H1 (cell line): ENCODE results near the gene MBNL2. TPM values are rescaled to one million over a fixed set of nuclear protein-coding genes. Genes with fewer than 3 reads are reported as not detected.

Experiments used
- ASH2L ChIP-seq: fragments of 200-600, 300-600 bp; sonication (generic); IDR thresholded peaks from one replicate; pipeline ENCODE4 v1.7.1; 2017; ENCODE audit warnings: low read length
- CREB1 ChIP-seq: IDR thresholded peaks from 2 replicates; pipeline ENCODE4 v1.6.1; 2012; ENCODE audit warnings: inconsistent platforms
- E2F6 ChIP-seq: IDR thresholded peaks from 2 replicates; pipeline ENCODE4 v1.6.1; 2012; ENCODE audit warnings: inconsistent platforms
- GTF2F1 ChIP-seq: IDR thresholded peaks from 2 replicates; pipeline ENCODE4 v1.6.1; 2012; ENCODE audit warnings: low read depth, low read length, improper control_type of control experiment, borderline replicate concordance
- MAFK ChIP-seq: IDR thresholded peaks from 2 replicates; pipeline ENCODE4 v1.6.1; 2012; ENCODE audit warnings: low read depth, mild to moderate bottlenecking, improper control_type of control experiment, low read length
- POLR2AphosphoS5 ChIP-seq: IDR thresholded peaks from 2 replicates; pipeline ENCODE4 v1.6.1; 2011; ENCODE audit warnings: low read depth, low read length
- RBBP5 ChIP-seq: IDR thresholded peaks from 2 replicates; pipeline ENCODE4 v1.7.1; 2012; ENCODE audit warnings: low read depth, mild to moderate bottlenecking, inconsistent platforms, low read length, moderate library complexity, borderline replicate concordance
- RXRA ChIP-seq: IDR thresholded peaks from 2 replicates; pipeline ENCODE4 v1.6.1; 2011; ENCODE audit warnings: low read depth, mild to moderate bottlenecking, low read length, moderate library complexity; ENCODE audit not compliant: insufficient read depth
- SIN3A ChIP-seq, 2 experiments: IDR thresholded peaks in 1 of 2; conservative IDR thresholded peaks in 1 of 2; 2 replicates each; pipeline ENCODE4 v1.6.1; 2011 to 2012; ENCODE audit warnings: low read length in 2 of 2, improper control_type of control experiment in 1 of 2, low read depth in 1 of 2, mild to moderate bottlenecking in 1 of 2
- SIX5 ChIP-seq: IDR thresholded peaks from 2 replicates; pipeline ENCODE4 v1.6.1; 2011; ENCODE audit warnings: mild to moderate bottlenecking, low read depth, low read length
- polyA plus RNA-seq, 7 experiments: library from polyadenylated mRNA; depleted of rRNA in 3 of 7; stranded (reverse) in 5 of 7; unstranded in 2 of 7; fragments of >200 nt in 5 of 7; fragments of 200-250 nt in 2 of 7; gene quantifications; 1 replicate in 5 of 7; 2 replicates in 1 of 7; 4 replicates in 1 of 7; pipeline versions ENCODE4 v1.2.1 to v1.2.3, GENCODE V29; 2011 to 2013; ENCODE audit warnings: missing spikeins in 2 of 7, mixed read lengths in 2 of 7
- total RNA-seq: library from RNA; stranded (reverse); fragmentation: NEBNext Ultra II Directional; extraction: Animal tissue kit (Norgen Biotek cat#: 25700); gene quantifications from 2 replicates; pipeline ENCODE4 v1.2.1, GENCODE V29; 2021
- TF ChIP-seq, protein P1 (sequence below): fragments of 300-600 bp; sonication (generic); IDR thresholded peaks from 2 replicates; pipeline ENCODE4 v1.7.1; 2012; ENCODE audit warnings: low read length, moderate library complexity, mild to moderate bottlenecking, inconsistent platforms; ENCODE audit not compliant: insufficient replicate concordance

The MBNL2 gene
- total and polyA plus RNA-seq, 2 of the 8 experiments (the other 6 are each of a cell fraction or from before 2014, with no cell fraction given) = 1.0 to 2.6 TPM

GRCh38 chr13:97319113-97319720, 97.1 kb downstream of the MBNL2 start (continued):
- no peak for TF ChIP-seq E2F6
- no peak for TF ChIP-seq SIN3A (conservative IDR thresholded peaks at IDR 0.05 in 1 of 2, IDR thresholded peaks at IDR 0.05 in 1 of 2; ENCODE audit: low read depth in 1 of 2, low read length in 2 of 2)
- no peak for TF ChIP-seq RXRA
- no peak for TF ChIP-seq ASH2L
- no peak for TF ChIP-seq POLR2AphosphoS5
- TF ChIP-seq MAFK = no peak
- TF ChIP-seq RBBP5 = no peak
- no peak for TF ChIP-seq GTF2F1
- no peak for TF ChIP-seq SIX5
- no peak for TF ChIP-seq CREB1
- TF ChIP-seq, protein P1, sequence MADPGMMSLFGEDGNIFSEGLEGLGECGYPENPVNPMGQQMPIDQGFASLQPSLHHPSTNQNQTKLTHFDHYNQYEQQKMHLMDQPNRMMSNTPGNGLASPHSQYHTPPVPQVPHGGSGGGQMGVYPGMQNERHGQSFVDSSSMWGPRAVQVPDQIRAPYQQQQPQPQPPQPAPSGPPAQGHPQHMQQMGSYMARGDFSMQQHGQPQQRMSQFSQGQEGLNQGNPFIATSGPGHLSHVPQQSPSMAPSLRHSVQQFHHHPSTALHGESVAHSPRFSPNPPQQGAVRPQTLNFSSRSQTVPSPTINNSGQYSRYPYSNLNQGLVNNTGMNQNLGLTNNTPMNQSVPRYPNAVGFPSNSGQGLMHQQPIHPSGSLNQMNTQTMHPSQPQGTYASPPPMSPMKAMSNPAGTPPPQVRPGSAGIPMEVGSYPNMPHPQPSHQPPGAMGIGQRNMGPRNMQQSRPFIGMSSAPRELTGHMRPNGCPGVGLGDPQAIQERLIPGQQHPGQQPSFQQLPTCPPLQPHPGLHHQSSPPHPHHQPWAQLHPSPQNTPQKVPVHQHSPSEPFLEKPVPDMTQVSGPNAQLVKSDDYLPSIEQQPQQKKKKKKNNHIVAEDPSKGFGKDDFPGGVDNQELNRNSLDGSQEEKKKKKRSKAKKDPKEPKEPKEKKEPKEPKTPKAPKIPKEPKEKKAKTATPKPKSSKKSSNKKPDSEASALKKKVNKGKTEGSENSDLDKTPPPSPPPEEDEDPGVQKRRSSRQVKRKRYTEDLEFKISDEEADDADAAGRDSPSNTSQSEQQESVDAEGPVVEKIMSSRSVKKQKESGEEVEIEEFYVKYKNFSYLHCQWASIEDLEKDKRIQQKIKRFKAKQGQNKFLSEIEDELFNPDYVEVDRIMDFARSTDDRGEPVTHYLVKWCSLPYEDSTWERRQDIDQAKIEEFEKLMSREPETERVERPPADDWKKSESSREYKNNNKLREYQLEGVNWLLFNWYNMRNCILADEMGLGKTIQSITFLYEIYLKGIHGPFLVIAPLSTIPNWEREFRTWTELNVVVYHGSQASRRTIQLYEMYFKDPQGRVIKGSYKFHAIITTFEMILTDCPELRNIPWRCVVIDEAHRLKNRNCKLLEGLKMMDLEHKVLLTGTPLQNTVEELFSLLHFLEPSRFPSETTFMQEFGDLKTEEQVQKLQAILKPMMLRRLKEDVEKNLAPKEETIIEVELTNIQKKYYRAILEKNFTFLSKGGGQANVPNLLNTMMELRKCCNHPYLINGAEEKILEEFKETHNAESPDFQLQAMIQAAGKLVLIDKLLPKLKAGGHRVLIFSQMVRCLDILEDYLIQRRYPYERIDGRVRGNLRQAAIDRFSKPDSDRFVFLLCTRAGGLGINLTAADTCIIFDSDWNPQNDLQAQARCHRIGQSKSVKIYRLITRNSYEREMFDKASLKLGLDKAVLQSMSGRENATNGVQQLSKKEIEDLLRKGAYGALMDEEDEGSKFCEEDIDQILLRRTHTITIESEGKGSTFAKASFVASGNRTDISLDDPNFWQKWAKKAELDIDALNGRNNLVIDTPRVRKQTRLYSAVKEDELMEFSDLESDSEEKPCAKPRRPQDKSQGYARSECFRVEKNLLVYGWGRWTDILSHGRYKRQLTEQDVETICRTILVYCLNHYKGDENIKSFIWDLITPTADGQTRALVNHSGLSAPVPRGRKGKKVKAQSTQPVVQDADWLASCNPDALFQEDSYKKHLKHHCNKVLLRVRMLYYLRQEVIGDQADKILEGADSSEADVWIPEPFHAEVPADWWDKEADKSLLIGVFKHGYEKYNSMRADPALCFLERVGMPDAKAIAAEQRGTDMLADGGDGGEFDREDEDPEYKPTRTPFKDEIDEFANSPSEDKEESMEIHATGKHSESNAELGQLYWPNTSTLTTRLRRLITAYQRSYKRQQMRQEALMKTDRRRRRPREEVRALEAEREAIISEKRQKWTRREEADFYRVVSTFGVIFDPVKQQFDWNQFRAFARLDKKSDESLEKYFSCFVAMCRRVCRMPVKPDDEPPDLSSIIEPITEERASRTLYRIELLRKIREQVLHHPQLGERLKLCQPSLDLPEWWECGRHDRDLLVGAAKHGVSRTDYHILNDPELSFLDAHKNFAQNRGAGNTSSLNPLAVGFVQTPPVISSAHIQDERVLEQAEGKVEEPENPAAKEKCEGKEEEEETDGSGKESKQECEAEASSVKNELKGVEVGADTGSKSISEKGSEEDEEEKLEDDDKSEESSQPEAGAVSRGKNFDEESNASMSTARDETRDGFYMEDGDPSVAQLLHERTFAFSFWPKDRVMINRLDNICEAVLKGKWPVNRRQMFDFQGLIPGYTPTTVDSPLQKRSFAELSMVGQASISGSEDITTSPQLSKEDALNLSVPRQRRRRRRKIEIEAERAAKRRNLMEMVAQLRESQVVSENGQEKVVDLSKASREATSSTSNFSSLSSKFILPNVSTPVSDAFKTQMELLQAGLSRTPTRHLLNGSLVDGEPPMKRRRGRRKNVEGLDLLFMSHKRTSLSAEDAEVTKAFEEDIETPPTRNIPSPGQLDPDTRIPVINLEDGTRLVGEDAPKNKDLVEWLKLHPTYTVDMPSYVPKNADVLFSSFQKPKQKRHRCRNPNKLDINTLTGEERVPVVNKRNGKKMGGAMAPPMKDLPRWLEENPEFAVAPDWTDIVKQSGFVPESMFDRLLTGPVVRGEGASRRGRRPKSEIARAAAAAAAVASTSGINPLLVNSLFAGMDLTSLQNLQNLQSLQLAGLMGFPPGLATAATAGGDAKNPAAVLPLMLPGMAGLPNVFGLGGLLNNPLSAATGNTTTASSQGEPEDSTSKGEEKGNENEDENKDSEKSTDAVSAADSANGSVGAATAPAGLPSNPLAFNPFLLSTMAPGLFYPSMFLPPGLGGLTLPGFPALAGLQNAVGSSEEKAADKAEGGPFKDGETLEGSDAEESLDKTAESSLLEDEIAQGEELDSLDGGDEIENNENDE = no peak
